ES-I3 (cell line): Measurements from ENCODE around the gene CYP4F2.
"Not testable (repeated sequence)": the region's sequence is repeated elsewhere in the genome, so short reads cannot be mapped to it uniquely, and the experiment has no call there.

Experiments
- H3K36me3 ChIP-seq: 2 replicates; pipeline ENCODE4 v1.6.1; 2013; ENCODE audit warnings: mild to moderate bottlenecking, low read length, control low read depth, moderate library complexity; ENCODE audit not compliant: insufficient read depth
- H3K4me1 ChIP-seq: 2 replicates; pipeline ENCODE4 v1.6.1; 2013; ENCODE audit warnings: mild to moderate bottlenecking, control low read depth, low read length; ENCODE audit not compliant: insufficient read depth
- H3K9ac ChIP-seq: 2 replicates; pipeline ENCODE4 v1.6.1; 2013; ENCODE audit warnings: low read depth, mild to moderate bottlenecking, low read length, moderate library complexity
- H3K9me3 ChIP-seq: 2 replicates; pipeline ENCODE4 v1.6.1; 2013; ENCODE audit warnings: mild to moderate bottlenecking, low read length, moderate library complexity; ENCODE audit not compliant: control insufficient read depth, insufficient read depth

The CYP4F2 gene

DNA sequence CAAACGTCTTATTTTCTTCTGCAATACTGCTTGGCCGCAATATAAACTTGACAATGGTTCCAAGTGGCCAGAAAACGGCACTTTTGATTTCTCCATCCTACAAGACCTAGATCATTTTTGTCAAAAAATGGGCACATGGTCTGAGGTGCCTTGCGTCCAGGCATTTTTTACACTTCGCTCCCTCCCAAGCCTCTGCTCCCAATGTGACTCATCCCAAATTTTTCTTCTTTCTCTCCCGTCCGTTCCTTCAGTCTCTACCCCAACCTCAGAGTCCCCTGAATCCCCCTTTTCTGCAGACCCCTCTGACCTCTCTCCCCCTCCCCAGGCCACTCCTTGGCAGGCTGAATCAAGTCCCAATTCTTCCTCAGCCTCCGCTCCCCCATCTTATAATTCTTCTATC, 68.1 kb downstream of the CYP4F2 start:
- Histone ChIP-seq H3K9me3 (no peaks in the 10 kb centered on the region), H3K36me3 (no peaks in the 10 kb centered on the region), H3K4me1 (peaks cover 3% of the 10 kb centered on the region; the same call in 1 of the 2 replicates), H3K9ac (no peak overlapping the region)

DNA sequence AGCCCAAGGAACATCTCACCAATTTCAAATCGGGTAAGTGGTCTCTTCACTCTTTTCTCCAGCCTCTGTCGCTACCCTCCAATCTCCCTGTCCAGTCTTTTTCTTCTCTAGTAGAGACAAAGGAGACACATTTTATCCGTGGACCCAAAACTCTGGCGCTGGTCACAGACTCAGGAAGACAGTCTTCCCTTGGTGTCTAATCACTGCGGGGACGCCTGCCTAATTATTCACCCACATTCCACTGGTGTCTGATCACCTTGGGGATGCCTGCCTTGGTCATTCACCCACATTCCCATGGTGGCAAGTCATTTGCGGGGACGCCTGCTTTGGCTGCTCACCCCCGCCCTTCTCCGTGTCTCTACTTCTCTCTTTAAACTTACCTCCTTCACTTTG, 68.6 kb downstream of the CYP4F2 start:
- Histone ChIP-seq H3K9me3 (no peaks in the 10 kb centered on the region), H3K36me3 (no peaks in the 10 kb centered on the region), H3K4me1 (peaks cover 3% of the 10 kb centered on the region; the same call in 1 of the 2 replicates), H3K9ac (no peak overlapping the region)

DNA sequence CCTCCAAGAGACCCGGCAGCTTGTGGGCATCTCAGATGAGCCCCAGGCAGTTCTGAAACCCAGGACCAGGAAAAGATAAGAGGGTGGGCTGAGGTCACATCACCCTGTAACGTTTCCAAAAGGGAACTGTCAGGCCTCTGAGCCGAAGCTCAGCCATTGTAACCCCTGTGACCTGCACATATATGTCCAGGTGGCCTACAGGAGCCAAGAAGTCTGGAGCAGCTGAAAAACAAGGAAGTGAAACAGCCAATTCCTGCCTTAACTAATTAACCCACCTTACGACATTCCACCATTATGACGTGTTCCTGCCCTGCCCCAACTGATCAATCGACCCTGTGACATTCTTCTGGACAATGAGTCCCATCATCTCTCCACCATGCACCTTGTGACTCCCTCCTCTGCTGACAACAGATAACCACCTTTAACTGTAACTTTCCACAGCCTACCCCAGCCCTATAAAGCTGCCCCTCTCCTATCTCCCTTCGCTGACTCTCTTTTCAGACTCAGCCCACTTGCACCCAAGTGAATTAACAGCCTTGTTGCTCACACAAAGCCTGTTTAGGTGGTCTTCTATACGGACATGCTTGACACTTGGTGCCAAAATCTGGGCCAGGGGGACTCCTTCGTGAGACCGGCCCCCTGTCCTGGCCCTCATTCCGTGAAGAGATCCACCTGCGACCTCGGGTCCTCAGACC, 69.1 kb downstream of the CYP4F2 start:
- not testable (repeated sequence) for H3K9me3 ChIP-seq, H3K4me1 ChIP-seq, H3K9ac ChIP-seq, H3K36me3 ChIP-seq

DNA sequence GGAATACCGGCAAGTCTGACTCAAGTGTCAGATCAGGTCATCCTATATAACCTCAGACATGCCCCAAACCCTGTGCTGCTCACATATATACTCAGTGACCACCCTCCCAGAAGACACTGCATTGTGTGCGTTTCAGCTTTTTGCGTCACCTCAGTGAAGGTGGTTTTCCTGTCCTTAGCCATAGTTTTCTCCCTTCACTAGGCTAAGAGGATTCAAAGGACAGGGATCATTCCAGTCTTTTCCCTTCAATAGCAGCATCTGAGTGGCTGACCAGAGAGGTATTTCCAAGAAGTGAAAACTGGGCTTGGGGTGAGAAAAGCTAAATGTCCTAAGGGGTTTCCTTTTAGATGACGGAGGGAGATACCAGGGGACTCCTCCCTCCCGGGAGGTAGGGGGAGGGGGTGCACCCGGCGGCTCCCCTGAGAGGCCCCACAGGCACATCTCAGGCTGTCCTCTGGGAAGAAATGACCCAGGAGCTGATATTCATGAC, 69.7 kb downstream of the CYP4F2 start:
- no peaks in the 10 kb centered on the region for H3K9me3 ChIP-seq
- peaks cover 3% of the 10 kb centered on the region; the same call in 1 of the 2 replicates for H3K4me1 ChIP-seq
- no peaks in the 10 kb centered on the region for H3K36me3 ChIP-seq
- no peak overlapping the region for H3K9ac ChIP-seq
